ENCODE measurements around the gene PSME4. TPM values are rescaled to one million over a fixed set of nuclear protein-coding genes. Genes with fewer than 3 reads are reported as not detected.

The PSME4 gene
- total and polyA plus RNA-seq, 2 of the 13 experiments (the other 11 are each of a cell fraction or from before 2014, with no cell fraction given) = 52.1 to 77.8 TPM

- Histone ChIP-seq H2AFZ (ENCODE audit: low read length) (no peak overlapping the region), H3K27me3 (ENCODE audit: control insufficient read depth in 1 of 2, insufficient read depth in 2 of 2, low read length in 2 of 2) (no peaks in the 10 kb centered on the region), H4K20me1 (ENCODE audit: insufficient read depth, low read length) (no peaks in the 10 kb centered on the region), H3K4me1 (ENCODE audit: insufficient read depth, low read length) (peaks cover 6% of the 10 kb centered on the region; the same call in 1 of the 2 replicates), H3K27ac (ENCODE audit: extremely low read length, insufficient read depth, low read length) (no peak overlapping the region), H3K4me2 (ENCODE audit: low read depth, low read length) (no peak overlapping the region), H3K9ac (ENCODE audit: insufficient read depth, low read depth, low read length) (no peak overlapping the region), H3K9me3 (ENCODE audit: low read length) (no peaks in the 10 kb centered on the region), H3K36me3 (replicated peaks in 1 of 2; ENCODE audit: control insufficient read depth in 1 of 2, insufficient read depth in 2 of 2, low read length in 2 of 2) (peaks cover 15 to 42% of the 10 kb centered on the region in 2 experiments), H3K4me3 (replicated peaks in 1 of 3; ENCODE audit: insufficient read depth in 1 of 3, low read depth in 2 of 3, low read length in 3 of 3) (no peak overlapping the region), H3K79me2 (ENCODE audit: insufficient read depth, low read length) (no peaks in the 10 kb centered on the region)
- ChIA-PET POLR2A (no interaction called here), CTCF (ENCODE audit: low intra/inter-chr PET ratio, low total read pairs) (no interaction called here)
- DNase-seq (ENCODE audit: low spot score) (no peak), ATAC-seq (no peak), FAIRE-seq (no peak)
- intact Hi-C loops (cut with micrococcal nuclease; ENCODE audit: unreplicated experiment) (no loop called here), in situ Hi-C loops (cut with HindIII; ENCODE audit: extremely low pct_ligation_motif_present, low pct_unique_long_range_greater_than_20kb) (no loop called here)
- BruUV-seq (replicated peaks) = no TSS peak
- 98% methylated on average over 7 of the region's 7 CpGs for WGBS (ENCODE audit: low lambda C conversion rate)
- TF ChIP-seq RARG (CRISPR knock-in tag; IDR thresholded peaks at IDR 0.05; ENCODE audit: low read depth) (no peak), TCF7 (IDR thresholded peaks at IDR 0.05; ENCODE audit: low read depth) (no peak), CREB3 (CRISPR knock-in tag; IDR thresholded peaks at IDR 0.05) (no peak), ZBTB34 (CRISPR knock-in tag; IDR thresholded peaks at IDR 0.05) (no peak), SMAD1 (CRISPR knock-in tag; IDR thresholded peaks at IDR 0.05; ENCODE audit: borderline replicate concordance, low read depth) (no peak), TBP (CRISPR knock-in tag; IDR thresholded peaks at IDR 0.05) (no peak), ZNF180 (CRISPR knock-in tag; IDR thresholded peaks at IDR 0.05; ENCODE audit: borderline replicate concordance, low read depth) (no peak), ZNF407 (CRISPR knock-in tag; IDR thresholded peaks at IDR 0.05; ENCODE audit: not compliant biosample characterization) (no peak), MTERF4 (CRISPR knock-in tag; IDR thresholded peaks at IDR 0.05) (no peak), IKZF5 (CRISPR knock-in tag; IDR thresholded peaks at IDR 0.05) (no peak)
Observed at GRCh38 chr2:53874401-53874950, 96.3 kb downstream of the PSME4 start.

Measured in HepG2 (cell line).